Activated effector memory CD4-positive, alpha-beta T cell treated with Interleukin-2 at 50 U/mL for 16 hours (primary cell): ENCODE data around the gene RHOD.

Experiments
- DNase-seq: peaks from one replicate; pipeline ENCODE4 v3.0.0-alpha.2; 2020

RHOD gene

DNA sequence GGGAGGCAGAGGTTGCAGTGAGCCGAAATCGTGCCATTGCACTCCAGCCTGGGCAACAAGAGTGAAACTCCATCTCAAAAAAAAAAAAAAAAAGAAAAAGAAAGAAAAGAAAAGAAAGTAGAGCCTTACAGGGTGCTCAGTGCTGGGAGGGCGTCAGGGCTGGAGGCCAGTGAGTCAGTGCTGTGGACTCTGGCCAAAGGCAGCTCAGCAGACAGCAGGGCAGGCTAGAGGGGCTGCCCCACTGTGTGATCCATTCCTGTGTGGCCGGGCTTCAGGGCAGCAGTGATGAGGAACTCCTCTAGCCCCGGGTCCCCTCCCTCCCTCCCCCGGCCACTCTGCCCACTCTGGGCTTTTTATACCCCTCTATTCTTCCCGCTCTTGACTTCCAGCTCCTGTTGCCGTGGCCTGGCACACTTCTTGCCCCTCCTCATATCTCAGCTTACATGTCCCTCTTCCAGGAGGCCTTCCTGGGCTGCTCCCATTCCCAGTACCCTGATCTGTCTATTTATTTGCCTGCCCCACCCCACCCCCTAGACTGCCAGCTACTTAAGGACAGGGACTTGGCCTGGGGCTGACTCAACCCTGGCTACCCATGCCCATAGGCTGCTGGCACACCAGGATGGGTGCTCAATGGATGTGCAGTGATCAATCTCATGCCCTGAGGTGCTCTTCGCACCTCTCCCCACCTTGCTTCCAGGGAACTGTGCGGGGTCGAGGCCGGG, 23.7 kb upstream of the RHOD start:
- DNase-seq: no peak

DNA sequence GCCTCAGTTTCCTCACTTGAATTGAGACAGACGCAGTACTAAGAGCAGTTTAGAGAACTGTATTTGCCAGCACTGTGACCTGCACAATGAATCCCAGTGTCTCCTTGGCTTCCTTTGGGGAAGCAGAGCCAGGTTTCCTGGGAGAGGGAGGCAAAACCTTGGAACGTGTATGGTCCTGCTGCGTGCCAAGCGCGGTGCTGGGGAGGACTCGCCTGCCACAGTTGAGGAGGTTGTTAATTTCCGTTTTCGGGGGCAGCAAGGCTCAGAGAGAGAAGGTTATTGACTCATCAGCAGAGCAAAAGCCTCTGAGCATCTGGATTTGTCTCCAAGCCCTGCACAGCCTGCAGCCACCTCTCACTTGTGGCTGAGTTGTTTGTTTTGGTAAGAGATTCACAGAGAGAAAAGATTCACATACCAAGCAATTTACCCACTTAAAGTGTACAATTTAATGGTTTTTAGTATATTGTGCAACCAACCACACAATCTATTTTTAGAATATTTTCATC, 22.9 kb upstream of the RHOD start:
- no peak for DNase-seq

GRCh38 chr11:67034350-67034749, 22.3 kb upstream of the RHOD start:
- DNase-seq: no peak

- no peak for DNase-seq
Measured at GRCh38 chr11:67040147-67040546, 16.5 kb upstream of the RHOD start.

DNA sequence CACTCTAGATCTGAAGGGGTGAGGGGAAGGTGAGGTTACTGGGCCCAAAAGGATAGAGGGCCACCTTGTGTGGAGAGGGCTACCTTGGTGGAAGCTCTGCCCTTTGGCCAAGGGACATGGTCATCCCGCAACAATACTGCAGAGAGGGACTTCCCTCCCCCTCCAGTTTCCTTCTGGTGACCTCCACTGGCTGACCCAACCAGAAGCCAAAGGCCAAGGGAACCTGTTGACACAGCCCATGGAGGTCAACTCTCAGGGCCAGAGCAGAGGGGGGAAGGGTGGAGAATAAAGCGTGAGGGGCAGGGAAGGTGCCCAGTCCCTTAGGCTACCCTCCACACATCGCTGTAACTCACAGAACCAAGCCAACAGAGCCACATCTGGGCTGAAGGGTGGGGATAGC, 15.0 kb upstream of the RHOD start:
- no peak for DNase-seq

GRCh38 chr11:67043572-67044349, 12.9 kb upstream of the RHOD start:
- DNase-seq: no peak

GRCh38 chr11:67044496-67044895, 12.2 kb upstream of the RHOD start:
- DNase-seq: no peak

GRCh38 chr11:67045314-67045713, 11.3 kb upstream of the RHOD start:
- DNase-seq: no peak

- no peak for DNase-seq
Measured at GRCh38 chr11:67048515-67049130, 8.0 kb upstream of the RHOD start.

DNA sequence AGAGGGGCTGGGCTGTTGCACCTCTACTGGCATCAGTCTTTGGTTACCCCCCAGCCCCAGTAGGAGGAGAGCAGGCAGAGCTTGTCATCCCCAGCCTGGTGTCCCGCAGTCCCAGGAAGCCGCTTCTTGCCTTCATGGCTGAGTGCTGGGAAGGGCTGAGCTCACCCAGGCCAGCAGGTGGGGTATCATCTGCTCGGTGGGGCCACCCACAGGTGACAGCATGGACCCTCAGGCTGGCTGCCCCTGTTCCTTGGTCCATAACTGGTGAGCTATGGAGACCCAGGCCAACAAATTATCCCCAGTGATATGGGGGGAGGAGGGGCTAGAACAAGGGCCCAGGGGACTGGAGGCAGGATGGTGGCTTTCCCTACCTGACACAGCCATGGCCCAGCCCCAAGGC, 6.5 kb upstream of the RHOD start:
- DNase-seq: no peak

GRCh38 chr11:67051180-67051893, 5.3 kb upstream of the RHOD start:
- no peak for DNase-seq

DNA sequence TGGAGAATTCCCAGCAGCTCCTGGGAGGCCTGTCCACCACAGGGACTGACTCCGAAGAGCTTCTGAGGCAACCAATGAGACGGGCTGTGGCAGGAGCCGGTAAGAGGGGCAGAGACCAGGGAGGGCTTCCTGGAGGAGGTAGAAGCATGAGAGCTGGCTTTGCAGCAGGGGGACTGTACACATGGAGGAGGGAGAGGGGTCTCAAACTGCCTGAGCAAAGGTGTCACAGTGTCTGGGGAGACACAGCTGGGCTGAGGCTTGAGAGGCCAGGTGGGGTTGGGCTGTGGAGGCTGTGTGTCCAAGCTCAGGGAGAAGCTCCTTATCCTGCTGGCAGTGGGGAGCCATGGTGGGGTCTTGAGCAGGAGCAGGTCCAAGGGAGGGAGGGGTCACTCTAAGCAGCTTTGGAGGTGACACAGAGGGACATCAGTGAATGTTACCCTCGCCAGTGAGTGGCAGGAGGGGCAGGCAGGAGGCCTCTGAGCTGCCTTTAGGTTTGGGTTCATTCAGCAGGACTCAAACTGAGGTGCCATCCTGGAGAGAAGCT, 4.6 kb upstream of the RHOD start:
- DNase-seq: no peak

DNA sequence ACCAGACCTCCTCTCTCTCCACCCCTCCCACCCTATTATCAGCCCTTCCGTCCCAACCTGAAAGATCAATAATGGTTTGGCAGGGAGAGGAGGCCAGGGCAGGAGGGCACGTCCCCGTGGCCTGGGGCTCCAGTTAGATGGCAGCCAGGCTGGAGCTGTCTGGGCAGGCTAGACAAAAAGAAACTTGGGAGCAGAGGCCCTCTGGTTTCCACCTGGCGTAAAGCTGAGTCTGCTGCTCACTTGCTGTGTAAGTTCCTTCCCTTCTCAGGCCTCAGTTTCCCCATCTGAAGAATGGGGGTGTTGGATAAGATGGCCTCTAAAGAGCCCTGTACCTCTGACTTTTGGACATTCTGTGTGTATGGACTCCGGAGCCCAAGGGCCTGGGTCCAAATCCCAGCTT, 3.8 kb upstream of the RHOD start:
- no peak for DNase-seq

GRCh38 chr11:67053896-67054329, 2.7 kb upstream of the RHOD start:
- DNase-seq: no peak

DNA sequence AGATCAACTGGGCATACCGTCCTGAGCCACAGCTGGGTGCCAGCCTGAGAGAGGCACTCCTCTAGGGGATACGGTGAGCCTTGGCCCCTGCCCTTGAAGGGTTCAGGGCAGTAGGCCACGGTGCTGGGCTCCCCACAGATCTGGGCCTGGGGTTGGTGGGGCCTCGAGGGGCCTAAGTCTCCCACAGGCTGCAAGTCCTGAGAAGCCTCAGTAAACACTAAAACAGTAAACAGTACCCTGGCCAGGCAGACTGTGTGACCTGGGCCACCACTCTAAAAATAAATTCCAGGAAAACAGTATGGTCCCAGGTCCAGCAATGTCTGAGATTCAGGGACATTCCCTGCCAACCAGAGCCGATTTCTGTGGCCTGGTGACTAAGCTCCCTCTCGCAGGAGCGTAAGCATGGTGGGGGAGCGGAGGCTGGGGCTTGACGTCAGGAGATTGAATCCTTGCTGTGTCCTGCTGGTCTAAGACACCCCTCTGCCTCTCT, 2.3 kb upstream of the RHOD start:
- no peak for DNase-seq

DNA sequence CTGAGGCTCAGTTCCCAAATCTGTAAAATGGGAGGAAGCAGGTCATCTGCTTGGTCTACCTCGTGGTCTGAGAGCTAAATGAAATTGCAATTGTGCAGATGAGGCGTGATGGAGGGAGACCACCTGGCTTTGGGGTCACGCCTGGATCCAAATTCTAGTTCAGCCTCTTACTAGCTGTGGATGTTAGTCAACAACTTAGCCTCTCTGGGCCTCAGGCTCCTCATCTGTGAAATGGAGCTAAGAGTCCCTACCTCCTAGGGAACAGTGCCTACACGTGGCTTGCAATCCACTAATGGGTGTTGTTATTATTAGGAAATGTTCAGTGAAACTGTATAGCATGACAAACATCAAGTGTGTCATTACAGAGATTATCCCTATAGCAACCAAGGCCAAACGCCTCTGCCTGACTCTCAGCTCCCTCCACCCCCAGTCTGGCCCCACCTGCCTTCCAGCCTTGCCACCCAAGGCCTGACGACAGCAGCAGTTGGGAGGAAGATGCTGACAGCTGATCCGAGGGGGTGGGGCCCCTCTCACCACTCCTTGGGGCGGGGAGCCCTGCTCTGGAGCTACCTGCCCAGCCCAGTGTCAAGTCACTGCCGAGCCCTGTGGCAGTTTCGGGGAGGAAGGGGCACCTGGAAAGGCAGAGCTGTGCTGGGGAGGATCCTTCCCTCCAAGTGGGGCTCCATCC, 1.7 kb upstream of the RHOD start:
- DNase-seq: no peak

GRCh38 chr11:67055812-67056211, 835 bp upstream of the RHOD start:
- DNase-seq: no peak

DNA sequence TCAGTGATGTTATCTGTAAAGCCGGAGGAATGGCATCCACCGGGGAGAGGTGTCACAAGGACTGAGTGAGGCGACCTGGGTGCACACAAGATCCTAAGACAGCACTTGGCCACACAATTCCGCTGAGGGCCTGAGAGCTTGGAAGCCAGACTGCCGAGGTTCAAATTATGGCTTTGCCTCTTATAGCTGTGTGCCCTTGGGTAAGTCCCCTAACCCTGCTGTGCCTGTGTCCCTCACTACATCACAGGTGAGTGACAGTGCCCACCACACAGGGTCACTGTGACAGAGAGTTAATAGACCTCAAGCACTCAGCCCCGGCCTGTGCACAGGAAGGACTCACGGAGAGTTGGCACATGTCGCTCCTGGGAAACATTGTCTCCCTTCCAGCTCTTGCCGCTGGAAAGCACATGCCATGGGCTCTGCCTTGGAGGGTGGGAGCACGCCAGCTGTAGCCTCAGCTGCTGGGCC, 592 bp downstream of the RHOD start:
- DNase-seq: no peak

- DNase-seq: no peak
Measured at GRCh38 chr11:67058506-67058905, 1.9 kb downstream of the RHOD start.

- DNase-seq: no peak
Measured at GRCh38 chr11:67059671-67060070, 3.0 kb downstream of the RHOD start.

- DNase-seq: no peak
Measured at GRCh38 chr11:67060111-67060522, 3.5 kb downstream of the RHOD start.
